IPS-NIHi11 (cell line): ENCODE results near the gene RNF40.
"Not testable (repeated sequence)": the region's sequence is repeated elsewhere in the genome, so short reads cannot be mapped to it uniquely, and the experiment has no call there.

Source experiments
- DNase-seq: peaks from one replicate; pipeline ENCODE4 v3.0.0; 2012; ENCODE audit warnings: mixed read lengths, low spot score

Gene RNF40

GRCh38 chr16:30782486-30783279 lies 20.6 kb downstream of the RNF40 start:
- no peak for DNase-seq

DNA sequence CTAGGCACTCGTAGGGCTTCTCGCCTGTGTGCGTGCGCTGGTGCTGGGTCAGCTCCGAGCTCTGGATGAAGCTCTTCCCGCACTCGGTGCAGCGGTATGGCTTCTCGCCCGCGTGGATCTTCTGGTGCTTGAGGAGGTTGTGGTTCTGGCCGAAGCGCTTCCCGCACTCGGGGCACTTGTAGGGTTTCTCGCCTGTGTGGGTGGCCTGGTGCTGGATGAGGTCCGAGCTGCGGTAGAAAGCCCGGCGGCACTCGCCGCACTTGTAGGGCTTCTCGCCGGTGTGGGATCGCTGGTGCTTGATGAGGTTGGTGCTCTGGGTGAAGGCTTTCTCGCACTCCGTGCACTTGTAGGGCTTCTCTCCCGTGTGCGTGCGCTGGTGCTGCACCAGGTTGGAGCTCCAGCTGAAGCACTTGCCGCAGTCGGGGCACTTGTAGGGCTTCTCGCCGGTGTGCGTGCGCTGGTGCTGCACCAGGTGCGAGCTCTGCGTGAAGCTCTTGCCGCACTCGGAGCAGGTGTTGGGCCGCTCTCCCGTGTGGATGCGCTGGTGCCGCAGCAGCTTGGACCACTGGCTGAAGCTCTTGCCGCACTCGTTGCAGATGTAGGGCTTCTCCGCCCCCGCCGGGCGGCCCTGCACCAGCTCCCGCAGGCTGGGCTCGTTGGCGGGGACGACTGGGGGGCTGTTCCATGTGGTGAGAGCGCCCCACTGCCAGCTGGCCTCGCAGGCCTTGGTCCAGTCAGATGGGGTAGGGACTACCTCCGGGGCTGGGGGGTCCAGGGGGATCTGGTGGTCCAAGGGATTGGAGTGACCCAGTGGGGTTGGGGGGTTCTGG lies 21.4 kb downstream of the RNF40 start:
- DNase-seq, result no peak

DNA sequence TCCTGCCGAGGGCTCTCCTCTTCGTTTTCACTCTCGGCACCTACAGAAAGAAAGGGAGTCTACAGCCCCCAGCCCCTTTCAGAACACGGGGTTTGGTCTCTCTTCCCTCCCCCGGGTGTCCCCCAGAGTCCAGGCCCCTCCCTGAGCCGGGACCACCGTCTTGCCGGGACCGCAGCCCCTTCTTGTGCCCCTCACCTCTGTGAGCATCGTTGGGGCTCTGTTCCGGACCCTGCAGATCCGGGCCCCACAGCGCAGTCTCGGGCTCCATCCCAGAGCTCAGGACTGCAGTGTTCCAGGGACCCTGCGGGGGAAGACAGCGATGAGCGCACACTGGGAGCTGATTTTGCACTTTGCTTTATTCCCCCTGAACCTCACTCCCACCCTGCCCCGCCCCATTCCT lies 22.1 kb downstream of the RNF40 start:
- DNase-seq, result no peak

GRCh38 chr16:30785126-30786106 lies 23.3 kb downstream of the RNF40 start:
- no peak for DNase-seq

DNA sequence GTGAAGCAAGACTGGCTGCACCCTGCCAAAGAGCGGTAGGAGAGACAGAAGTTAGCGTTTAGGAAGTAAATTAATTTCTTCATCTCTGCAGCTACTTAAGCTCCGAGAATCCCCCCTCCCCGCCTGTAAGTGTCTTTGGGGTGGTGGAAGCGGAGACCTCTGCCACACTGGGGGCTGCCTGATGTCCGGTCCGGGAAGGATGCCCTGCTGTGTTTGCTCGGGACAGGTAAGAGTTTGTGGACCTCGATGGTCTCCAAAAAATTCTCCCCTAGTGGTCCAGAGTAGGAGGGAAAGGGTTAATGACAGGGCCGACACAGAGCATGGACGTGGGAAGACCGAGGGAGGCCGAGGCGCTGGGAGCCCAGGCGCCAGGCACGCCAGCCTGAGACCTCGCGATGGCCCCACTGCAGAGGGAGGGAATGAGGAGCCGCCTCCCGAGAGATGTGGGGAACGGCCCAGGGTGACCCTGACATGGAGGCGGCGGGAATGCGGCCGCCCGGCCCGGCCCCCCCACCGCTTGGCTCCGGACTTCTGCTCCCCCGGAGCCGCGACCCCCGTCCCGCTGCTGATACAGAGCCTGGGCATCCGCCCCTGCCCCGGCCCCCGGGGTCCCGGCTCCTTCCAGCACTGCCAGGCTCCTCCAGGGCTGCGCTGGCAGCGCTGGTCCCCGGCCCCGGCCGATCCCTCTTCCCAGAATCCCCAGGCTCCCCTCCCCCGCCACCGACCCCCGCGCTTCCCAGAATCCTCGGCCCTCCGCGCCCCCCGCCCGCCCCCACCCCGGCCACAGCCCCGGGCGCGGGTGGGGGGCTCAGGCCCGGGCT lies 24.2 kb downstream of the RNF40 start:
- peak; percentile 87 for DNase-seq

DNA sequence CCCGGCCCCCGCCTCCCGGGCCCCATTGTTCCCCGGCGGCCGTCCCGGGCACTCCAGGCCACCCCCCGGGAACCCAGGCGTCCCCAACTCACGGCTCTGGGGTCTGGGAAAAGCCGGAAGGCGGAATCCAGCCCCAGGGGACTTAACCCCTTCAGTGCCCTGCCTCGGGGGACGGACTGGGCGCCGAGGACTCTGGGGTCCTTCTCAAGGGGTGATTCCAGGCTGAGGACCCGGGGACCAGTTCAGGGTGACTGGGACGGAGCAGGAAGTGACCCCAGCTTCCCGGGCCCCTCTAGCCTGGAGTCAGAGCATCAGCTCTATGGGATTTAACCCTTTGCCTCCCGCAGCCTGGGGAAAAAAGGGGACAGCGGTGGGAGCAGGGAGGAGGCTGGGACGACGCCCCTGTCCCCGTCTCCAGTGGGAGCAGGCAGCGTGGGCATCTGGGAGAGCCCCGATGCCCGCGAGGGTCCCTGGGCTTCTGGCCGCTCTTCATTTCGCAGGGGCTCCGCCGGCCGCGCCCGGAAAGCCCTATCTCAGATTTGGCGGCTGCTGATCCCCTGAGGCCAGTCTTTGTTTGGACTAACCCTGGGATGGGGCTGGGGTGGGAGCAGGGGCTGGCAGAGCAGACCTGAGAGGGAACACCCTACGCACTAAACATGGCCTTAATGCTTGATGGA lies 25.0 kb downstream of the RNF40 start, which contains the start of gene ZNF629:
TSS of gene ZNF629 (minus strand) at position 270 of the 677 bp plus-strand sequence. CDS start 2,723 bp downstream, outside the sequence.
- DNase-seq, result peak; percentile 93

DNA sequence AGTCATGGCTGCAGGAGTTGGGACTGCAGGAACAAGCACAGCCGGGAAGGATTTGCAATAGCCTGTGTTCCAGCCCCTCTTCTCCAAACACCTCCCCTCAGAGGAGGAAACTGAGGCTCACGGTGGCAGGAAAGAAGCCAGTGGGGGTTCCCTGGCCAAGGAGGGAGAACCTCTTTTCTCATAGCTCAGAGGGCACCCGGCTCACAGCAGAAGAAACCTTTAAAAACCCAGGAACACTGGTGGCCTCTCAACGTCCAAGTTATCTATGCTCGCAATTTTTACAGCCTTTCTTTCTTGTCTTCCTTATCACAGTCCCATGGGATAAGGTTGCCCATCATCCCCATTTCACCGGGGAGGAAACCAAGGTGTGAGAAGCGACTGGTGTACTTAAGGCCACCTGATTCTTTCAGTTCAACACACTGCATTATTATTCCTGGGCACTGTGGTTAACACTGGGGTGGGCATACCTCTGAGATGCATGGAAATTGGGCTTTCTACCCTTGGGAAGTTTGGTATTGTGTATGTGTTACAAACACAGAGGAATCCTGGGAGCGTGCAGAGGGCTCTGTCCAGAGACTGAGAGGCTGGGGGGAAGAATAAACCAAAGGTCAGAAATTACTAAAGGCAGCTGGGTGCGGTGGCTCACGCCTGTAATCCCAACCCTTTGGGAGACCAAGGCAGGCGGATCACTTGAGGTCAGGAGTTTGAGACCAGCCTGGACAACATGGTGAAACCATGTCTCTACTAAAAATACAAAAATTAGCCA lies 25.7 kb downstream of the RNF40 start:
- DNase-seq, result no peak

- no peak for DNase-seq
Measured at GRCh38 chr16:30793508-30794069, 31.5 kb downstream of the RNF40 start.

DNA sequence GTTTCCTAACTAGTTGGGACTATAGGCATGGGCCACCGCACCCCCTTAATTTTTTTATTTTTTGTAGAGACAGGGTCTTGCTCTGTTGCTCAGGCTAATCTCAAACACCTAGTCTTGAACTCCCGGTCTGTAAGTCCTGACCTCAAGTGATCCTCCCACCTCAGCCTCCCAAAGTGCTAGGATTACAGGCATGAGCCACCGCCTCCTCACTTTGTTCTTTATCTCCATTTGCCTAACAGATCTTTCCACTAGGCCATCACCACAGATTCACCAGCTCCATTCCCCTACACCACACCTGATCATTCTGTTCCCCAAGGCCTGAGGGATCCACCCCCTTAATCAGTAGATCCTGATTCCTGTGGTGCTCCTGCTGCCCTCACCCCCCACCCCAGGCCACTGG lies 32.5 kb downstream of the RNF40 start:
- DNase-seq, result no peak

DNA sequence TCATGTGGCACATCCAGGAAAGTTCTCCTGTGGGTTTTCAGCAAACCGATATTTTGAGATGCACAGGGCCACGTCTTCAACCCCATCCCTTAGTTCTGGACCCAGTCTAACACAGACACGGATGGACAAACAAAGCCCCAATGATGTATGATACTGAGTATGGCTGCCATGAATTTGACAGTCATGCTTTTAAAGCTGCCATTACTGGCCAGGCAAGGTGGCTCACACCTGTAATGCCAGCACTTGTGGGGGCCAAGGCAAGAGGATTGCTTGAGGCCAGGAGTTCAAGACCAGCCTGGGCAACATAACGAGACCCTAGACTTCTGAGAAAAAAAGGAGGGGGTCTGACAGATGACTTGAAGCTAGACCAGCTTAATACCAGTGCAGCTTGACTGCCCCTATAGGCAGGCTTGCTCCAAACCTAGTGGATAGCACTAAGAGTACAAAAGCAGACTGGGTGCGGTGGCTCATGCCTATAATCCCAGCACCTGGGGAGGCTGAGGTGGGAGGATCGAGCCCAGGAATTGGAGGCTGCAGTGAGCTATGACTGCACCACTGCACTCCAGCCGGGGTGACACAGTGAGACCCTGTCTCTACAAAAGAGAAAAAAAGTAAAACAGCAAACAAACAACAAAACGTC lies 35.7 kb downstream of the RNF40 start:
- DNase-seq, result no peak

GRCh38 chr16:30802936-30803335 lies 40.8 kb downstream of the RNF40 start:
- DNase-seq, result no peak

DNA sequence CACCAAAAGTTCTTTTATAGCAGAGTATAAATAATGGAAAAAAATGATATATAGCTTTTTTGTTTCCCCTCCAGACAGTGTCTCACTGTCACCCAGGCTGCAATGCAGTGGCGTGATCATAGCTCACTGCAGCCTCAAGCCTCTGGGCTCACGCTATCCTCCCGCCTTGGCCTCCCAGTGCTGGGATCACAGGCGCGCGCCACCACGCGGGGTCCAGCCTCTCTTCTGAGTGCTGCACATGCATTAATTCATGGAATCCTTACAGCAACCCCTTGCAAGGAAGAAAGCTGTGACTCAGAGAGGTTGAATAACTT lies 42.9 kb downstream of the RNF40 start:
- no peak for DNase-seq

GRCh38 chr16:30805370-30806169 lies 43.4 kb downstream of the RNF40 start:
- peak; percentile 92 for DNase-seq

GRCh38 chr16:30808146-30808545 lies 46.0 kb downstream of the RNF40 start:
- DNase-seq, result no peak

DNA sequence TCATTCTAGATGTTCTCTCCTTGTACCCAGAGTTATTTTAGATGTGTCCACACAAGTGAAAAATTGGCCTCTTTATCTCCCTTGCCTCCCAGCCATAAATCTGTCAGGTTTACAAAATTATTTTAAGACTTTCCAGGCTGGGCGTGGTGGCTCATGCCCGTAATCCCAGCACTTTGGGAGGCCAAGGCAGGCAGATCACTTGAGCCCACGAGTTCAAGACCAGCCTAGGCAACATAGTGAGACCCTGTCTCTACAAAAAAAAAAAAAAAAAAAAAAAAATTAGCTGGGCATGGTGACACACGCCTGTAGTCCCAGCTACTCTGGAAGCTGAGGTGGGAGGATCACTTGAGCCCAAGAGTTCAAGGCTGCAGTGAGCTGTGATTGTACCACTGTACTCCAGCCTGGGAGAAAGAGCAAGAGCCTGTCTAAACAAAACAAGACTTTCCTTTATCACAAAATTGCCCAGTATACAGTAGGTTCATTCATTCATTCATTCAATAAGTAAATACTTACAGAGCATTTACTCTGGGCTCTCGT lies 46.8 kb downstream of the RNF40 start:
- not testable (repeated sequence) for DNase-seq

GRCh38 chr16:30809675-30810074 lies 47.6 kb downstream of the RNF40 start:
- not testable (repeated sequence) for DNase-seq

DNA sequence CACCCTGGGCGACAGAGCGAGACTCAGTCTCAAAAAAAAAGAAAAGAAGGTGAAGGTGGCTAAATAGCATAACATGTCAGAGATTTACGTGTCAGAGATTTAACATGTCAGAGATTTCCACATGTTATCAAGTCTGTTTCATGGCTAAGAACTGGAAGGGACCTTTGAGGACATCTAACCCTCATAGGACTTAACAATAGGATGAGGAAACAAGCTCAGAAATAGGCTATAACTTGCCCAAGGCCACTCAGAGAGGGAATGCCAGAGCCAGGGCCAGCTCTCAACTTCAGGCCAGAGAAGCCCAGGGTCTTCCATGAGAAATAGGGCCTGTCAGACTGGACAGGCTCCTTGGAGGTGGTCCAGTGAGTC lies 51.7 kb downstream of the RNF40 start:
- DNase-seq, result no peak

DNA sequence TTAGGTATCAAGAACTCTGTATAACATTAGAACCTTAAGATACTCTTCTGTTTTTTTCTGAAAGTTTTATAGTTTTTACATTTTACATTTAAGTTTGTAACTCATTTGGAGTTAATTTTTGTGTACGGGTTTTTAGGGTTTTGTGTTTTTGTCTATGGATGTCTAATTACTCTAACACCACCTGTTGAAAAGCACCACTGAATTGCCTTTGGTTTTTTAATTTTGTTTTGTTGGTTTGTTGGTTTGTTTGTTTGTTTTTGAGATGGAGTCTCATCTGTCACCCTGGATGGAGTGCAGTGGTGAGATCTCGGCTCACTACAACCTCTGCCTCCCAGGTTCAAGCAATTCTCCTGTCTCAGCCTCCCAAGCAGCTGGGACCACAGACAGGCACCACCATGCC lies 54.6 kb downstream of the RNF40 start:
- no peak for DNase-seq
